ENCODE data around the gene CDYL. TPM values are rescaled to one million over a fixed set of nuclear protein-coding genes. Genes with fewer than 3 reads are reported as not detected.

CDYL gene
- total and polyA plus RNA-seq, 2 donors = 10.4 to 56.0 TPM

GRCh38 chr6:4762294-4762693 lies 13.9 kb upstream of the CDYL start:
- no peaks in the 10 kb centered on the region for H3K27me3 ChIP-seq (ENCODE audit: control insufficient read depth in 2 of 2, insufficient read depth in 1 of 2, low read length in 1 of 2)
- H3K4me1 ChIP-seq (ENCODE audit: control insufficient read depth in 2 of 2, insufficient read depth in 2 of 2, low read length in 2 of 2) = no peaks in the 10 kb centered on the region
- no peak overlapping the region for H3K27ac ChIP-seq (ENCODE audit: low read depth in 1 of 2, low read length in 1 of 2)

DNA sequence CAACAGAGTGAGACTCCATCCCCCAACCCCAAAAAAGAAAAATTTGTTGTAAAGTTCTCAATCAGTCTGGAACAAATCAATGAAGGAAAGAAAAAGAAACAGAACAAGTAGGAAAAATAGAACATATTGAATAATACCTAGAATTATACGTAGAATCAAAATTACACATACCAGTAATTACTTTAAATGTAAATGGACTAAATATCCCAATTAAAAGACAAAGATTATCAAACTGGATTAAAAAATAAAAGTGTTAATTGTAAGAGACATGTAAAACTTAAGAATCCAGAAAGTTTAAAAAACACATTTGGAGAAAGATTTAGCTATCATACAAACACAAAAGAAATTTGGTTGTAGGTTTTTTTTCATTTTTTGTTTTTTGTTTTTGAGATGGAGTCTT lies 12.3 kb upstream of the CDYL start:
- Histone ChIP-seq H3K9me3 (ENCODE audit: control insufficient read depth in 2 of 2, insufficient read depth in 1 of 2, low read length in 1 of 2) (peaks cover 0 to 3% of the 10 kb centered on the region in 2 donors), H3K27ac (ENCODE audit: low read depth in 1 of 2, low read length in 1 of 2) (no peak overlapping the region), H3K4me3 (ENCODE audit: low read length in 2 of 2) (no peak overlapping the region), H3K4me1 (ENCODE audit: control insufficient read depth in 2 of 2, insufficient read depth in 2 of 2, low read length in 2 of 2) (no peaks in the 10 kb centered on the region), H3K27me3 (ENCODE audit: control insufficient read depth in 2 of 2, insufficient read depth in 1 of 2, low read length in 1 of 2) (no peaks in the 10 kb centered on the region), H3K36me3 (ENCODE audit: control insufficient read depth in 2 of 2, insufficient read depth in 2 of 2, low read length in 1 of 2) (no peaks in the 10 kb centered on the region)
- 96% methylated on average over 1 of the region's 1 CpG for WGBS
- no peak for DNase-seq (ENCODE audit: low read depth in 6 of 9, low spot score in 9 of 9)

More at GRCh38 chr6:4762294-4762693, 13.9 kb upstream of the CDYL start:
- no peak for DNase-seq (ENCODE audit: low read depth in 6 of 9, low spot score in 9 of 9)
- H3K36me3 ChIP-seq (ENCODE audit: control insufficient read depth in 2 of 2, insufficient read depth in 2 of 2, low read length in 1 of 2) = no peaks in the 10 kb centered on the region
- H3K4me3 ChIP-seq (ENCODE audit: low read length in 2 of 2) = no peak overlapping the region
- H3K9me3 ChIP-seq (ENCODE audit: control insufficient read depth in 2 of 2, insufficient read depth in 1 of 2, low read length in 1 of 2) = peaks cover 0 to 3% of the 10 kb centered on the region in 2 donors

DNA sequence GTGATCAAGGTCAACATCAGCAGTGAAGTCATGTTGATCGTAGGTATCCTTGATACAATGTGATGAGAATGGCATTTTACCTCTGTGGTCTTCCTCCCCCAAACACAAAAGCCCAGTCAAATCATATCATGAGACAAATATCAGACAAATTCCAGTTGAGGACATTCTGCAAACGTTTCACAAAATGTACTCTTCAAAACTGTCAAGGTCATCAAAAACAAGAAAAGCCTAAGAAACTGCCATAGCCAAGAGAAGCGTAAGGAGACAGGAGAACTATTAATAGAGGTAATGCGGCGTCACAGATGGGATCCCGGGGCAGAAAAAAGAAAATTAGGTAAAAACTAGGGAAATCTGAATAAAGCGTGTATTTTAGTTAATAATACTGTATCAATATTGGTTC lies 7.4 kb upstream of the CDYL start:
- no peaks in the 10 kb centered on the region for H3K36me3 ChIP-seq (ENCODE audit: control insufficient read depth in 2 of 2, insufficient read depth in 2 of 2, low read length in 1 of 2)
- peaks cover 3 to 7% of the 10 kb centered on the region in 2 donors for H3K27me3 ChIP-seq (ENCODE audit: control insufficient read depth in 2 of 2, insufficient read depth in 1 of 2, low read length in 1 of 2)
- no peak for DNase-seq (ENCODE audit: low read depth in 6 of 9, low spot score in 9 of 9)
- H3K9me3 ChIP-seq (ENCODE audit: control insufficient read depth in 2 of 2, insufficient read depth in 1 of 2, low read length in 1 of 2) = no peaks in the 10 kb centered on the region
- WGBS = 97% methylated on average over 7 of the region's 7 CpGs
- H3K4me3 ChIP-seq (ENCODE audit: low read length in 2 of 2) = no peak overlapping the region
- no peak overlapping the region for H3K27ac ChIP-seq (ENCODE audit: low read depth in 1 of 2, low read length in 1 of 2)
- H3K4me1 ChIP-seq (ENCODE audit: control insufficient read depth in 2 of 2, insufficient read depth in 2 of 2, low read length in 2 of 2) = no peaks in the 10 kb centered on the region

GRCh38 chr6:4772750-4773149 lies 3.5 kb upstream of the CDYL start:
- peaks cover 0 to 6% of the 10 kb centered on the region in 2 donors for H3K9me3 ChIP-seq (ENCODE audit: control insufficient read depth in 2 of 2, insufficient read depth in 1 of 2, low read length in 1 of 2)
- WGBS = 74% methylated on average over 5 of the region's 5 CpGs
- H3K36me3 ChIP-seq (ENCODE audit: control insufficient read depth in 2 of 2, insufficient read depth in 2 of 2, low read length in 1 of 2) = no peaks in the 10 kb centered on the region
- no peak for DNase-seq (ENCODE audit: low read depth in 6 of 9, low spot score in 9 of 9)
- peaks cover 10 to 23% of the 10 kb centered on the region in 2 donors for H3K27me3 ChIP-seq (ENCODE audit: control insufficient read depth in 2 of 2, insufficient read depth in 1 of 2, low read length in 1 of 2)
- no peak overlapping the region for H3K27ac ChIP-seq (ENCODE audit: low read depth in 1 of 2, low read length in 1 of 2)
- no peak overlapping the region for H3K4me3 ChIP-seq (ENCODE audit: low read length in 2 of 2)
- peaks cover 0 to 11% of the 10 kb centered on the region in 2 donors for H3K4me1 ChIP-seq (ENCODE audit: control insufficient read depth in 2 of 2, insufficient read depth in 2 of 2, low read length in 2 of 2)

DNA sequence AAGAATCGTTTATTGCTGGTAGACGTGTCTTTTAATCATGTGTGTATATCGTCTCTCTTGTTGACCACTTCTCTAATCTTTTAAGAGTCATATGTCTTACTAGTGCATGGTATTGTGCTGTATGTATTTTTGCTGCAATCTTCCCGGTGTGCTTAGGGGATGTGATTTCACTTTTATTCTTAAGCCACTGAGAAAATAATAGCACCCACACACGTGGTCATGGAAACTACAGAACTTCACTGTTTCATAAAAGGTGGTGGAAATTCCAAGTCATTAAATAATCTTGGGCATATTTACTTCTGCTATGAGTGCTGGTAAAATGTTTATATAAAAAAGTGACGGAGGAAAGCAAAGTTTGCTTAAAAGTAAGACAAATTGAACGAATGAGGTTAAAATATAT lies 3.0 kb upstream of the CDYL start:
- no peaks in the 10 kb centered on the region for H3K36me3 ChIP-seq (ENCODE audit: control insufficient read depth in 2 of 2, insufficient read depth in 2 of 2, low read length in 1 of 2)
- H3K4me1 ChIP-seq (ENCODE audit: control insufficient read depth in 2 of 2, insufficient read depth in 2 of 2, low read length in 2 of 2) = peaks cover 0 to 11% of the 10 kb centered on the region in 2 donors
- H3K27me3 ChIP-seq (ENCODE audit: control insufficient read depth in 2 of 2, insufficient read depth in 1 of 2, low read length in 1 of 2) = peaks cover 10 to 23% of the 10 kb centered on the region in 2 donors
- DNase-seq (ENCODE audit: low read depth in 6 of 9, low spot score in 9 of 9) = no peak
- H3K4me3 ChIP-seq (ENCODE audit: low read length in 2 of 2) = no peak overlapping the region
- H3K27ac ChIP-seq (ENCODE audit: low read depth in 1 of 2, low read length in 1 of 2) = no peak overlapping the region
- H3K9me3 ChIP-seq (ENCODE audit: control insufficient read depth in 2 of 2, insufficient read depth in 1 of 2, low read length in 1 of 2) = peaks cover 0 to 6% of the 10 kb centered on the region in 2 donors
- WGBS = 72% methylated on average over 7 of the region's 7 CpGs

DNA sequence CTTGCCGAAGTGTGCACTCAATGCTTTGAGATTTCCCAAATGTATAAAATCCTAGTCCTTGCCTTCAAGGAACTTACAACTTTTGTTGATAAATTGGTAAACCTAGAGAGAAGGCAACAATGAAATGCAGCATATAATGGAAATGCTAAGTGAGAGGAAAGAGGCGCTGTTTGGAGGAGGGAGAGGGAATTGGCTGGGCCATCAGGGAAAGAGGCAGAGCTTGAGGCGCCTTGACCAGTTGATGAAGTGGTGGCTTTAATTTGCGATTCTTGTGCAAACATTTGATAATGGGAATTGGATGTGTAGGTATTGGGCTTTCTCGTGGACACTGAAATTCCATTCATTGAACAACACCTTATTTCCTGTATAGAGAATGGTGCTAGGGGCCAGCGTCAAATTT lies 1.9 kb upstream of the CDYL start:
- Histone ChIP-seq H3K27me3 (ENCODE audit: control insufficient read depth in 2 of 2, insufficient read depth in 1 of 2, low read length in 1 of 2) (peaks cover 10 to 23% of the 10 kb centered on the region in 2 donors), H3K4me3 (ENCODE audit: low read length in 2 of 2) (no peak overlapping the region), H3K4me1 (ENCODE audit: control insufficient read depth in 2 of 2, insufficient read depth in 2 of 2, low read length in 2 of 2) (peaks cover 0 to 11% of the 10 kb centered on the region in 2 donors), H3K9me3 (ENCODE audit: control insufficient read depth in 2 of 2, insufficient read depth in 1 of 2, low read length in 1 of 2) (peaks cover 0 to 6% of the 10 kb centered on the region in 2 donors), H3K27ac (ENCODE audit: low read depth in 1 of 2, low read length in 1 of 2) (no peak overlapping the region), H3K36me3 (ENCODE audit: control insufficient read depth in 2 of 2, insufficient read depth in 2 of 2, low read length in 1 of 2) (no peaks in the 10 kb centered on the region)
- DNase-seq (ENCODE audit: low read depth in 6 of 9, low spot score in 9 of 9) = no peak
- WGBS = 61% methylated on average over 6 of the region's 6 CpGs

- Histone ChIP-seq H3K4me1 (ENCODE audit: control insufficient read depth in 2 of 2, insufficient read depth in 2 of 2, low read length in 2 of 2) (peaks cover 0 to 11% of the 10 kb centered on the region in 2 donors), H3K27ac (ENCODE audit: low read depth in 1 of 2, low read length in 1 of 2) (peak overlapping the region; percentile 32 to 43), H3K4me3 (ENCODE audit: low read length in 2 of 2) (peak overlapping the region; percentile 47 to 86), H3K9me3 (ENCODE audit: control insufficient read depth in 2 of 2, insufficient read depth in 1 of 2, low read length in 1 of 2) (peaks cover 0 to 6% of the 10 kb centered on the region in 2 donors), H3K27me3 (ENCODE audit: control insufficient read depth in 2 of 2, insufficient read depth in 1 of 2, low read length in 1 of 2) (peaks cover 10 to 23% of the 10 kb centered on the region in 2 donors), H3K36me3 (ENCODE audit: control insufficient read depth in 2 of 2, insufficient read depth in 2 of 2, low read length in 1 of 2) (no peaks in the 10 kb centered on the region)
- DNase-seq (ENCODE audit: low read depth in 6 of 9, low spot score in 9 of 9) = peak in 5 of 9 donors; percentile 17 to 51 (median 29)
- 2% methylated on average over 47 of the region's 47 CpGs for WGBS
Measured at GRCh38 chr6:4774715-4775493, 1.3 kb upstream of the CDYL start.

DNA sequence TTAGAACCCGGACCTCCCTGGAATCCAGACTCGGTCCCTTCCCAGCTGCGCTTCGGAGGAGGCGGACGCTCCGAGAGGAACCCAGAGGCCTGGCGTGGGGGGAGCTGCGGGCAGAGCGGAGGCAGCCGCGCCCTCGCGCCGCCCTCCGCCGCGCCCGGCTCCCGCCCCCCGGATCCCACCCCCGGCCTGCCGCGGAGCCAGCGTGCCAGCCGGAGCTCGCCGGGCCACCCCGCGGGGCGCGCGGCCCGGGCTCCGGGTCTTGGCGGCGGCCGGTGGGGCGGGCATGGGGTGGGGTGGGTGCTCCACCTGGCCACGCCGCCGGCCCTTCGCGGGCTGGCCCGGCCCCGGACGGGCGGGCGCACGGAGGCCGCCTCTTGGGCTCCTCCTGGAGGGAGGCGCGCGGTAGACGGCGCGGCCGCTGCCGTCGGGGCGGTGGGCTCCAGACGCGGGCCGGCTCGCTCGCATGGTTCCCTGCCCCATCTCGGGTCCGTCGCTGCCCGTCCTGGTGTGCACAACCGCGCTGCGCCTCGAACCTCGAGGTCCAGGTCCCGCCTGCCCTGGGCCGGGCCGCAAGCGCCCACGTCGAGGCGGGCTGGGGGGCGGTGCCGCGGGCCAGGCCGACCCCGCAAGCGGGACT lies 592 bp upstream of the CDYL start:
- Histone ChIP-seq H3K36me3 (ENCODE audit: control insufficient read depth in 2 of 2, insufficient read depth in 2 of 2, low read length in 1 of 2) (no peaks in the 10 kb centered on the region), H3K4me3 (ENCODE audit: low read length in 2 of 2) (peak overlapping the region; percentile 47 to 86), H3K9me3 (ENCODE audit: control insufficient read depth in 2 of 2, insufficient read depth in 1 of 2, low read length in 1 of 2) (peaks cover 0 to 6% of the 10 kb centered on the region in 2 donors), H3K4me1 (ENCODE audit: control insufficient read depth in 2 of 2, insufficient read depth in 2 of 2, low read length in 2 of 2) (peaks cover 0 to 11% of the 10 kb centered on the region in 2 donors), H3K27me3 (ENCODE audit: control insufficient read depth in 2 of 2, insufficient read depth in 1 of 2, low read length in 1 of 2) (peaks cover 10 to 23% of the 10 kb centered on the region in 2 donors), H3K27ac (ENCODE audit: low read depth in 1 of 2, low read length in 1 of 2) (peak overlapping the region; percentile 32 to 71)
- 1% methylated on average over 88 of the region's 88 CpGs for WGBS
- peak in 5 of 9 donors; percentile 26 to 69 (median 41) for DNase-seq (ENCODE audit: low read depth in 6 of 9, low spot score in 9 of 9)

All from thymus (tissue), 11 donors.